Measurements from ENCODE around the gene PTX4.

GRCh38 chr16:1443403-1443973 lies 45.3 kb downstream of the PTX4 start:
- TF ChIP-seq TAF1 (IDR thresholded peaks at IDR 0.05; ENCODE audit: borderline replicate concordance, insufficient read depth, low read length) = no peak
- TF ChIP-seq REST (IDR thresholded peaks at IDR 0.05; ENCODE audit: insufficient read depth in 1 of 2, low read depth in 2 of 2, low read length in 2 of 2) = no peak

Measured in PFSK-1 (cell line).